KOPT-K1 (cell line): ENCODE data around the gene RADX.

ENCODE experiments used
- H3K27ac ChIP-seq: fragments of 200-600 bp; sonication (generic); 2 replicates; pipeline ENCODE4 v1.5.1; 2016; ENCODE audit warnings: antibody characterized with exemption, mild to moderate bottlenecking, low read depth, low read length; ENCODE audit not compliant: poor library complexity, severe bottlenecking
- H3K36me3 ChIP-seq: fragments of 200-600 bp; sonication (generic); 2 replicates; pipeline ENCODE4 v1.5.1; 2017; ENCODE audit warnings: antibody characterized with exemption, mild to moderate bottlenecking, low read length, moderate library complexity; ENCODE audit not compliant: insufficient read depth
- H3K9me3 ChIP-seq: fragments of 200-600 bp; sonication (generic); 2 replicates; pipeline ENCODE4 v1.5.1; 2017; ENCODE audit warnings: antibody characterized with exemption, low read length, mild to moderate bottlenecking; ENCODE audit not compliant: insufficient read depth, poor library complexity, severe bottlenecking

RADX gene, protein sequence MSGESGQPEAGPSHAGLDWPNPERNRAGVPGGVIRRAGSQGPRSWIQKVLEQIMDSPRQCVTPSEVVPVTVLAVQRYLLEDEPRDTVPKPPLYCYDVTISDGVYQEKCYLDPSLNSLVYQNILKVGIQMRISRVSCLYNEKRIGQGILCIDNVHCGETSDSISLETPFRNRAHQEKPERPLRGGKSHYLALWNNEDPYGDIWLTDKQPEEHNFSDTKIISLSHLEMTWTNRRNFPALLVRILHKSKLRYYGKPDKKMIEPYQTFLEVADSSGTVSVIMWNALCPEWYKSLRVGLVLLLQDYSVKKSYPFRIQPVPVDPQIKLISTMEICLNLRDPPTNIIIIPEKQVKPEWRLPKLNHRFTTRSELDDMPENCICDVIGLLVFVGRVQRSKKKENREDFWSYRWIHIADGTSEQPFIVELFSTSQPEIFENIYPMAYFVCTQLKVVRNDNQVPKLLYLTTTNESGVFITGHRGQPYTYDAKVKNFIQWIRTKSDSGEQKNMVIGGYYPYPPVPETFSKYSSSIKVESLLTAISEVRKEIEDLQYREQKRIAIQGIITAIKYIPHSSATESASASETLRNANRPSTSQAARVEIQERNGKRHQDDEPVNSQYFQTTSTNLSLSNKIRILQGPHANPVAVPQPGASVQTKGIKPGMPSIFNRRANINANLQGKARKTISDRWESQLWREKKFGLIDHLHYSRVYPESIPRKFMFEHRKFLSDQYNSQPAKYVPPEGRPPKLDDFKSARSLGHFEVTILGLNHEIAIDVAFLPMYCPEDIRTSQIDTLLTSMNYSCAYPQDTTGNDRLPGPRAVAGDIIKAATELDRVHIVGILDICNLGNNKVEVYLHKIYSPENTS

DNA sequence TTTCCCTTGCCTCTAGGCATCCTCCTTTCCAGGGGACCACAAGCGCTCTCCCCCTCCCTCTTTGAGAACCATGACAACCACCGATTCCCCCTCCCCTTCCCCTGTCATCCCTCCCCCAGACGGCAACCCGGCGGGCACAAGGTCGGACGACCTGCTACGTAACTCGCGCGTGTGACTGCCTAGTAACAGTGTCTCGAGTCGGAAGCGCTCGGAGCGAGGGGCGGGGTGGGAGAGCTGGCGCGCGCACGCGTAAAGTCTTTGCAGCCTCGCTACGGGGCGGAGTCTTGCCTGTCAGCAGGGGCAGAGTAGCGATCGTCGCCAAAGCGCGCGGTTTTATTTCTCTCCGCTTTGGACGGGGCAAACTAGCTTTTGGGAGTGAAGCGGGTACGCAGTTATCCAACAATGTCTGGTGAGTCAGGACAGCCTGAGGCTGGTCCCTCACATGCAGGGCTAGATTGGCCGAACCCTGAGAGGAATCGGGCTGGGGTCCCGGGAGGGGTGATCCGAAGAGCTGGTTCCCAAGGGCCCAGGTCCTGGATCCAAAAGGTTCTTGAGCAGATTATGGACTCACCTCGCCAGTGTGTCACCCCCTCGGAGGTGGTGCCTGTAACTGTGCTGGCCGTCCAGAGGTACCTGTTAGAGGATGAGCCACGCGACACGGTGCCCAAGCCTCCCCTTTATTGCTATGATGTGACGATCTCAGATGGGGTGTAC, at the start of gene RADX:
Gene RADX (plus strand): TSS at position 300 of the 714 bp plus-strand sequence. CDS start 103 bp downstream, at position 403.
- Histone ChIP-seq H3K36me3 (no peaks in the 10 kb centered on the region), H3K27ac (peak within 1 kb of the TSS; percentile 40), H3K9me3 (no peaks in the 10 kb centered on the region)

DNA sequence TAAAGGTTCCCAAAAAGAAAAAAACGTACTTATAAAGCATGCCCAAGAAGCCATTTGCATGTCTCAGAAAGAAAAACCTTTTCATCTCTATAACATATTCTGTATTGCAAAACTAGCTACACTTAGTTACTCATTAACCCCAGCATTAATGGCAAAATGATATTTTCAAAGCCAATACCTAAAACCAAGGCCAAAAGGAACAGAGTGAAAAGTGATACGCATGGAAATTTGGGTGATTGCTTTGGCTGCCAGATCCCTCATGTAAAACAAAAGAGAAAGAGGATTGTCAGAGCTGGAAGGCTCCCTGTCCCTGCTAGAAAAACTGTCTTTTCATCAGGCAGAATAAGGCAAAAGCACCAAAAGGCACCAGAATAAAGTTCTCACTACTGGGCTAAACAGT, 46.8 kb upstream of the RADX start:
- no peaks in the 10 kb centered on the region for H3K9me3 ChIP-seq
- H3K36me3 ChIP-seq, result no peaks in the 10 kb centered on the region
- H3K27ac ChIP-seq, result no peak overlapping the region

DNA sequence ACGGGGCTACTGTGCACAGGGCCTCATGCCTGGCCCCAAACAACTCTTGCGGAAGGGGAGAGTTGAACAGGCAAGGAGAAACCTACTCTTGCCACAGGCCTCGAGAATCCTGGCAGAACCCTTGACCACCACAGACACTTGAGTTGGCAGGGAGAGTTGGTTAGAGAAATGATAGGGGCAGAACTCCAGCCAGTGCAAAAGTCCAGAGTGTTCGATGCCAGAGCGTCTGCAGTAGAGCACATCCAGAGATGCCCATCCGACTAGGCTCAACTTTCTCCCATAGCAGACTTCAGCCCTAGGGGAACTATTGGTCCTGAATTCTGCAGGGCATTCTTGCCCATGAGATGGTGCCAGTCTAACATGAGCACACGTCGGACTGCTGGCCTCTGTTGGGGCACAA, 45.4 kb upstream of the RADX start:
- no peaks in the 10 kb centered on the region for H3K36me3 ChIP-seq
- H3K9me3 ChIP-seq, result no peaks in the 10 kb centered on the region
- no peak overlapping the region for H3K27ac ChIP-seq

DNA sequence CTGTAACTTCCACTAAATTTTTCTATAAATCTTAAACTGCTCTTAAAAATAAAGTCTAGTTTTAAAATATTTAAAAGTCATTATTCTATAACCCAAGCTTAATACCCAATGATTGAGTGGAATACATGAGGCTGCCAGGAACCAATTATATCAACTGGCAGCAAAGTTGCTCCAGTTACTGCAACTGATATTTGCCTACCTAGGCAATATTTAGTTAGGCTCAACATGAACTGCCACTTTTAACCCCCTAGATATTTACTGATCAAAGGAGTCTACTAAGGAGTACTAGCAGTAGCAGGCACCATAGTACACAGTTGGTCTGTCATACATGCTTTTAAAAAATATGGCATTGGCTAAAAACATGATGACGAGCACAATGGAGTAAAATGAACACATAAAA, 29.9 kb upstream of the RADX start:
- no peak overlapping the region for H3K27ac ChIP-seq
- H3K36me3 ChIP-seq, result no peaks in the 10 kb centered on the region
- no peaks in the 10 kb centered on the region for H3K9me3 ChIP-seq

DNA sequence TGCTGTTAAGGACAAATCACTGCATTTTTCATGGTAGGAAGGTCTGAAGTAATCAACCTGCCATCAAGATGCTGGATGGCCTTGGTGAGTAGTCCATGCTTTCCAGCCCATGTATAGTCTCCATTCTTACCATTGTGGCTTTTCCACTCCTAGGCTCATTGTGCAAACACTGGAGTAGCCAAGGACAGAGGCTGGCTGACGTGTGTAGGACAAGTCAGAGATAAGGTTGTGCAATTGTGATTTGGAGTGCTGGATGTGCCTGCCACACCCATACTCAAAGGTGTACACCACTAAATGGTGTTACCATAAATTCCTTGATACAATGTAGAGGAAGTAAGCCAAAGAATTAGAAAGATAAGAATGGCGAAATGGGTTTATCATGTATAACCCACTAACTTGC, 26.3 kb upstream of the RADX start:
- no peaks in the 10 kb centered on the region for H3K36me3 ChIP-seq
- no peak overlapping the region for H3K27ac ChIP-seq
- H3K9me3 ChIP-seq, result no peaks in the 10 kb centered on the region

DNA sequence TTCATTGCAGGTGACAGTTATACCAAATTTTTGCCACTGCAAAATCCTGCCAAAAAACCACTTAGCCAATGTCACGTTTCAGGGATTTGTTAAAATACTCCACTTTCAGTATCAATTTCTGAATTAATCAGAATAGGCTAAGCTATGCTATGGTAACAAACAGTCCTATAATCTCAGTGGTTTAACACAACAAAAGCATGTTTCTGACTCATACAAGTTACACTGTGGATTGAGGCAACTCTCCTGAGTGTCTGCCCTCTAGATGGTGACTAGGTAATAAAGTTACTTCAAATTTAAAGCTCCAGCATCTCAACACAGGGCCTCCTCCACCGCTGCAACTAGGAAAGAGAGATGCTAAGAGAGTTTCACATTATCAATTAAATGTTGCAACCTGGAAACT, 23.0 kb upstream of the RADX start:
- no peaks in the 10 kb centered on the region for H3K36me3 ChIP-seq
- H3K27ac ChIP-seq, result no peak overlapping the region
- H3K9me3 ChIP-seq, result no peaks in the 10 kb centered on the region

DNA sequence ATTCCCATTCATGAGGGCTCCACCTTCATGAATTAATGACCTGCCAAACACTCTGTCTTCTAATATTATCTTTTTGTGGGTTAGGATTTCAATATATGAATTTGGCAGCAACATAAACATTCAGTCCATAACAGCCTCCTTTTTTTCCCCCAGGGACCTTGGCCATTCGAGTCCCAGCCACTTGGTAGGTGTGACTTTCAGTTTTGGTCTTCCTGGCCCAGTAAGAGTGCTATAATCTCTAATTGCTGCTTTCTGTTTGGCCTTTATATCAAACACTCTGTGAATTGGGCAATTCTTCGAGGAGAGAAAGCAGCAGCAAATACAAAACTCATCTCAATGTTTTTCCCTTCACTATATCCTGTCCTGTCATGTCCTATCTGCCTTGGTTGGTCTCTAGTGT, 12.4 kb upstream of the RADX start:
- Histone ChIP-seq H3K9me3 (no peaks in the 10 kb centered on the region), H3K36me3 (no peaks in the 10 kb centered on the region), H3K27ac (no peak overlapping the region)

DNA sequence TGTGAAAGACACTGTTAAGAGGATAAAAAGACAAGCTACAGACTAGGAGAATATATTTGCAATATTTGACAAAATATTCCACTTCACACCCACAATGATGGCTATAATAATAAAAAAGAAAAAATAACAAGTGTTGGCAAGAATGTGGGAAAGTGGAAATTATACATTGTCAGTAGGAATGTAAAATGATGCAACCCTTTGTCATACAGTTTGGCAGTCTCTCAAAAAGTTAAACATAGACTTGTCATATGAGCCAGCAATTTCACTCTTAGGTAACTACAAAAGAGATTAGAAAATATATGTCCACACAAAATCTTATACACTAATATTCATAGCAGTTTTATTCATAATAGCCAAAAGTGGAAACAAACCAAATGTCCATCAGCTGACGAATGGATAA, 5.2 kb upstream of the RADX start:
- H3K9me3 ChIP-seq, result no peaks in the 10 kb centered on the region
- no peak overlapping the region for H3K27ac ChIP-seq
- no peaks in the 10 kb centered on the region for H3K36me3 ChIP-seq

DNA sequence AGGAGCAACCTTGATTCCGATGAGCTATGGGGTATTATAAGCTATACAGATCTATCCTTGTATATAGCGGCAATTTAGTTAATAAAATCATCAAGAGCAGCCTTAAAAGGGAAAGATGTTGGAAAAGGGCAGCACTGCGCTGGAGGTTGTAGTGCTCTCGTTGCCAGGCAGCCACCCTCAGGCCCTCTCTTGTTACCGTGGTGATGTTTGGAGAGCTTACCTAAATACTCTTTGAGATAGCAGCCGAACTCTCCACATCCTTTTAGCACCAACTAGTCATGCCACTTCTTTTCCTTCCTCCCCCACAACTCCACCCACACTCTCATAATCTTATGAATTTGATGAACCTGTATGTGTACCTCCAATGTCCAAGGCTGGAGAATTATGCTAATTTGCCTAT, 3.8 kb upstream of the RADX start:
- no peaks in the 10 kb centered on the region for H3K9me3 ChIP-seq
- H3K36me3 ChIP-seq, result no peaks in the 10 kb centered on the region
- H3K27ac ChIP-seq, result no peak overlapping the region

DNA sequence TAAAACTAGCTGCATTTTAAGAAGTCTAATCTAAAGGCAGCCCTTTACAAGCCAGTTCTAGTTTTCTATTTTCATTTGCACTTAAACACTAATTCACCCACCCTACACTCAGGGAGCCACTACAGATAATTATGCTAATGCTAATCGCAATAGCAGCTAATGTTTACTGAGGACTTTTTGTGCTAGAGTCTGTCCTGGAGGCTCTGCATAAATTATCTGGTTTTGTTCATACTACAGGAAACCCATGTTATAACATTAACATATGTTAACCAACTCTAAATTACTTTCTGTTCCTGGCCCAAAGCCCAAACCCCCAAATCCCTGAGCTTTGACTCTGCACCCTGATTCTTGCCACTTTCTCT, 480 bp upstream of the RADX start:
- Histone ChIP-seq H3K36me3 (no peaks in the 10 kb centered on the region), H3K27ac (no peak overlapping the region), H3K9me3 (no peaks in the 10 kb centered on the region)

DNA sequence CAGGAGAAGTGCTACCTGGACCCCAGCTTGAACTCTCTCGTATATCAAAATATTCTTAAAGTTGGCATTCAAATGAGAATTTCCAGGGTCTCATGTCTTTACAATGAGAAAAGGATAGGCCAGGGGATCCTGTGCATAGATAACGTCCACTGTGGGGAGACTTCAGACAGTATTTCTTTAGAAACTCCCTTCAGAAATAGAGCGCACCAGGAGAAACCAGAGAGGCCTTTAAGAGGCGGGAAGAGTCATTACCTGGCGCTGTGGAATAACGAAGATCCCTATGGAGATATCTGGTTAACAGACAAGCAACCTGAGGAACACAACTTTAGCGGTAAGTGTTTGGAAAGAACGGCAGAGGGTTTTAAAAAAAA, 600 bp downstream of the RADX start:
- Histone ChIP-seq H3K27ac (peak overlapping the region; percentile 40), H3K9me3 (no peaks in the 10 kb centered on the region), H3K36me3 (no peaks in the 10 kb centered on the region)

DNA sequence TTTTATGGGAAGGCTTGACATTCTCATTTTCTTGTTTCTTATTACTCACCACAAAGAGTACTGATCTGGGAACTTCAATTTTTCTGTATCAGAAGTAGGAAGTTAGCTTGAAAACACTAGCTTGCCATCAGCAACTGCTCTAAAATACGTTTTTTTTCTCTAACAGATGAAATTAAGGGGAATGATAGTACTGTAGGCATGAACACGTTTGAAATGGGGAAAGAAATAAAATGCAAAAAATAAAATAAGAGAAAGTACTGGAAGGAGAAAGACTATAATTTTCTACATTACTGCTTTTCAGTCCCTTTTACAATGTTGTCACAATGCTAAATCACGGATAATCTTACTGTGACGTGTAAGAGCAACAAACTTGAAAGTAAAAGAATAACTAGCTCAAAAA, 1.5 kb downstream of the RADX start:
- H3K9me3 ChIP-seq, result no peaks in the 10 kb centered on the region
- H3K27ac ChIP-seq, result no peak overlapping the region

DNA sequence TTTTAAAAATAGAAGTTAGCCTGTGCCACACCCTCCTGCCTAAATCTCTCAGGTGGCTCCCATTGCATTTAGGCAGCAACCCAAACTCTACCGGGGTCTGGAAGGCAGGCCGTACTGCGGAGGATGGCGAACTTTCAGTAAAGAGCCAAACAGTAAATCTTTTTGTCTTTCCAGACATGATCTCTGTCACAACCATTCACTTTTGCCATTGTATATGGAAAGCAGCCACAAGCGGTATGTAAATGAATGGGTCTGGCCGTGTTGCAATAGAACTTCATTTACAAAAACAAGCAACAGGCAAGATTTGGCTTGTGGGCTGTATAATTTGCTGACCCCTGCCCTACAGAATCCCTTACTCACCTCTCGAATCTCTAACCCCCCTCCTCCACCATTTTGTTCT, 3.3 kb downstream of the RADX start:
- Histone ChIP-seq H3K36me3 (no peaks in the 10 kb centered on the region), H3K9me3 (no peaks in the 10 kb centered on the region), H3K27ac (no peak overlapping the region)

More for the DNA sequence above, 1.5 kb downstream of the RADX start:
- H3K36me3 ChIP-seq, result no peaks in the 10 kb centered on the region

DNA sequence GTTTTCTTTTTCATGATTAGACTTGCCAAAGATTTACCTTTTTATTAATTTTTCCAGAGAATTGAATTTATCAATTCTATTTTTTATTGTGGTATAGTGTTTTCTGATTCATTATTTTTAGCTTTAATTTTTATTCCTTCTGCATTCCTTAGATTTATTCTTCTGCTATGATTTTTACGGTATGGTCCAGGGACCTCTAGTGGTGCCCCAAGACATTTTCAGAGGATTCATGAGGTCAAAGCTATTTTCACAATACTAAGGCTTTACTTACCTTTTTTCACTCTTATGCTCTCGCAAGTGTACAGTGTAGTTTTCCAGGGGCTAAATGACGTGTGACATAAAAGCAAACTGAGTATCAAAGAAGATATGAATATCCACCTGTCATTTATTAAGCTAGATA, 8.0 kb downstream of the RADX start:
- no peaks in the 10 kb centered on the region for H3K9me3 ChIP-seq
- no peaks in the 10 kb centered on the region for H3K36me3 ChIP-seq
- H3K27ac ChIP-seq, result no peak overlapping the region

DNA sequence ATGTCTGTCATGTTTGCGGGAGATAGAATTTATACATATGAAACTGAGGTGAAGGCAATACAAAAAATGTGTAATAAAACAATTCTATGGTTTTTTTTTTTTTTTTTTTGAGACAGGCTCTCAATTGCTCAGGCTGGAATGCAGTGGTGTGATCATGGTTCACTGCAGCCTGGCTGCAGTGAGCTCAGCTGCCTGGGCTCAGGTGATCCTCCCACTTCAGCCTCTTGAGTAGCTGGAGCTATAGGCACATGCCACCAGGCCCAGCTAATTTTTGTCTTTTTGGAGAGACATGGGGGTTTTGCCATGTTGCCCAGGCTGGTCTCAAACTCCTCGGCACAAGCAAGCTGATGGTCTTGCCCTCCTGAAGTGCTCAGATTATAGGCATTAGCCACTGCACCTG, 10.1 kb downstream of the RADX start:
- Histone ChIP-seq H3K27ac (no peak overlapping the region), H3K9me3 (no peaks in the 10 kb centered on the region), H3K36me3 (no peaks in the 10 kb centered on the region)
